Large intestine (tissue), 3 donors: ENCODE data around the gene RBMS1. TPM values are rescaled to one million over a fixed set of nuclear protein-coding genes. Genes with fewer than 3 reads are reported as not detected.
"Not testable (repeated sequence)": the region's sequence is repeated elsewhere in the genome, so short reads cannot be mapped to it uniquely, and the experiment has no call there.

ENCODE experiments used
- DNase-seq, 2 donors: peaks; one replicate each; pipeline versions ENCODE4 v3.0.0 to v3.0.0-alpha.2; 2013
- H3K27ac ChIP-seq: one replicate; pipeline ENCODE4 v1.5.1; 2013; ENCODE audit warnings: low read length
- H3K27me3 ChIP-seq: 2 replicates; pipeline ENCODE4 v1.6.1; 2013; ENCODE audit warnings: low read length; ENCODE audit not compliant: control insufficient read depth, insufficient read depth
- H3K36me3 ChIP-seq: 2 replicates; pipeline ENCODE4 v1.6.1; 2013; ENCODE audit warnings: low read length; ENCODE audit not compliant: control insufficient read depth, insufficient read depth
- H3K4me1 ChIP-seq: one replicate; pipeline ENCODE4 v1.6.1; 2013; ENCODE audit warnings: low read length; ENCODE audit not compliant: control insufficient read depth, insufficient read depth
- H3K4me3 ChIP-seq: one replicate; pipeline ENCODE4 v1.5.1; 2013; ENCODE audit warnings: low read length
- H3K9me3 ChIP-seq: one replicate; pipeline ENCODE4 v1.6.1; 2013; ENCODE audit warnings: mild to moderate bottlenecking, low read depth, low read length, moderate library complexity; ENCODE audit not compliant: control insufficient read depth
- WGBS: methylation state at CpG from one replicate; pipeline ENCODE4 v1.1.5; 2013; ENCODE audit warnings: low lambda C conversion rate; ENCODE audit not compliant: insufficient coverage; 5-methylcytosine and 5-hydroxymethylcytosine counted together
- polyA plus RNA-seq: library from polyadenylated mRNA; unstranded; fragments of 120-200 nt; gene quantifications from one replicate; pipeline ENCODE4 v1.2.1, GENCODE V29; 2013

Gene RBMS1
- polyA plus RNA-seq, 1 donor, result 46.6 TPM

- Histone ChIP-seq H3K9me3 (no peaks in the 10 kb centered on the region), H3K4me1 (peaks cover 4% of the 10 kb centered on the region), H3K36me3 (no peaks in the 10 kb centered on the region), H3K27ac (no peak overlapping the region), H3K4me3 (no peak overlapping the region), H3K27me3 (peaks cover 2% of the 10 kb centered on the region)
- DNase-seq, result no peak
- WGBS, result no CpG with 5 or more reads among the region's 1 CpG
Measured at GRCh38 chr2:160489111-160489510, 4.5 kb downstream of the RBMS1 start.

- H3K27ac ChIP-seq, H3K4me1 ChIP-seq, H3K27me3 ChIP-seq, H3K9me3 ChIP-seq, DNase-seq, H3K36me3 ChIP-seq, H3K4me3 ChIP-seq: not testable (repeated sequence)
- 100% methylated on average over 2 of the region's 12 CpGs for WGBS
Measured at GRCh38 chr2:160488289-160488688, 5.3 kb downstream of the RBMS1 start.

- H3K27ac ChIP-seq, result no peak overlapping the region
- no CpG with 5 or more reads among the region's 1 CpG for WGBS
Measured at GRCh38 chr2:160486341-160486740, 7.3 kb downstream of the RBMS1 start.

GRCh38 chr2:160484859-160485520 lies 8.6 kb downstream of the RBMS1 start:
- Histone ChIP-seq H3K27me3 (no peaks in the 10 kb centered on the region), H3K9me3 (no peaks in the 10 kb centered on the region), H3K4me3 (no peak overlapping the region), H3K27ac (no peak overlapping the region), H3K4me1 (no peaks in the 10 kb centered on the region), H3K36me3 (no peaks in the 10 kb centered on the region)
- WGBS, result 100% methylated on average over 2 of the region's 8 CpGs
- no peak for DNase-seq

More at GRCh38 chr2:160486341-160486740, 7.3 kb downstream of the RBMS1 start:
- no peaks in the 10 kb centered on the region for H3K4me1 ChIP-seq
- H3K9me3 ChIP-seq, result no peaks in the 10 kb centered on the region
- no peaks in the 10 kb centered on the region for H3K36me3 ChIP-seq
- no peaks in the 10 kb centered on the region for H3K27me3 ChIP-seq
- no peak overlapping the region for H3K4me3 ChIP-seq
- DNase-seq, result no peak

GRCh38 chr2:160482673-160483072 lies 10.9 kb downstream of the RBMS1 start:
- no peak overlapping the region for H3K27ac ChIP-seq

GRCh38 chr2:160479269-160479668 lies 14.3 kb downstream of the RBMS1 start:
- no peak for DNase-seq
- Histone ChIP-seq H3K4me3 (no peak overlapping the region), H3K36me3 (no peaks in the 10 kb centered on the region), H3K27me3 (no peaks in the 10 kb centered on the region), H3K27ac (no peak overlapping the region), H3K4me1 (no peaks in the 10 kb centered on the region), H3K9me3 (no peaks in the 10 kb centered on the region)
- WGBS, result no CpG with 5 or more reads among the region's 3 CpGs

More at GRCh38 chr2:160482673-160483072, 10.9 kb downstream of the RBMS1 start:
- H3K27me3 ChIP-seq, result no peaks in the 10 kb centered on the region
- no peak overlapping the region for H3K4me3 ChIP-seq
- H3K36me3 ChIP-seq, result no peaks in the 10 kb centered on the region
- no peaks in the 10 kb centered on the region for H3K4me1 ChIP-seq
- DNase-seq, result peak in 1 of 2 donors; percentile 4
- WGBS, result no CpG with 5 or more reads among the region's 2 CpGs
- no peaks in the 10 kb centered on the region for H3K9me3 ChIP-seq

- Histone ChIP-seq H3K36me3 (no peaks in the 10 kb centered on the region), H3K27me3 (no peaks in the 10 kb centered on the region), H3K4me1 (no peaks in the 10 kb centered on the region), H3K27ac (no peak overlapping the region), H3K4me3 (no peak overlapping the region), H3K9me3 (no peaks in the 10 kb centered on the region)
- no CpG with 5 or more reads among the region's 6 CpGs for WGBS
- no peak for DNase-seq
Measured at GRCh38 chr2:160478660-160479059, 14.9 kb downstream of the RBMS1 start.

- H3K27ac ChIP-seq, result no peak overlapping the region
- H3K27me3 ChIP-seq, result no peaks in the 10 kb centered on the region
- H3K4me1 ChIP-seq, result no peaks in the 10 kb centered on the region
- DNase-seq, result no peak
- no peaks in the 10 kb centered on the region for H3K9me3 ChIP-seq
- 100% methylated on average over 1 of the region's 7 CpGs for WGBS
- H3K36me3 ChIP-seq, result no peaks in the 10 kb centered on the region
- H3K4me3 ChIP-seq, result no peak overlapping the region
Measured at GRCh38 chr2:160477032-160477431, 16.6 kb downstream of the RBMS1 start.

GRCh38 chr2:160474891-160475787 lies 18.5 kb downstream of the RBMS1 start:
- H3K9me3 ChIP-seq, result no peaks in the 10 kb centered on the region

GRCh38 chr2:160474319-160474645 lies 19.3 kb downstream of the RBMS1 start:
- Histone ChIP-seq H3K4me3 (no peak overlapping the region), H3K9me3 (no peaks in the 10 kb centered on the region), H3K27ac (no peak overlapping the region), H3K4me1 (no peaks in the 10 kb centered on the region), H3K36me3 (no peaks in the 10 kb centered on the region), H3K27me3 (no peaks in the 10 kb centered on the region)
- no peak for DNase-seq
- WGBS, result 100% methylated on average over 2 of the region's 6 CpGs

More at GRCh38 chr2:160474891-160475787, 18.5 kb downstream of the RBMS1 start:
- WGBS, result 100% methylated on average over 2 of the region's 7 CpGs
- Histone ChIP-seq H3K27ac (no peak overlapping the region), H3K27me3 (no peaks in the 10 kb centered on the region), H3K4me3 (no peak overlapping the region), H3K36me3 (no peaks in the 10 kb centered on the region), H3K4me1 (no peaks in the 10 kb centered on the region)
- no peak for DNase-seq
